Thymus (tissue), 11 donors: ENCODE data around the gene ZMPSTE24. TPM values are rescaled to one million over a fixed set of nuclear protein-coding genes. Genes with fewer than 3 reads are reported as not detected.

Experiments used
- DNase-seq, 9 donors: peaks; one replicate each; pipeline ENCODE4 v3.0.0-alpha.2; 2013; ENCODE audit warnings: low spot score in 9 of 9, low read depth in 6 of 9, missing footprints in 1 of 9
- H3K27ac ChIP-seq, 2 donors: one replicate each; pipeline ENCODE4 v1.5.1; 2013; ENCODE audit warnings: control low read depth in 1 of 2, low read depth in 1 of 2, low read length in 1 of 2, mild to moderate bottlenecking in 1 of 2, moderate library complexity in 1 of 2
- H3K27me3 ChIP-seq, 2 donors: one replicate each; pipeline ENCODE4 v1.5.1; 2013; ENCODE audit warnings: low read length in 1 of 2; ENCODE audit not compliant: control insufficient read depth in 2 of 2, insufficient read depth in 1 of 2
- H3K36me3 ChIP-seq, 2 donors: one replicate each; pipeline ENCODE4 v1.5.1; 2013; ENCODE audit warnings: low read length in 1 of 2, mild to moderate bottlenecking in 1 of 2, moderate library complexity in 1 of 2; ENCODE audit not compliant: control insufficient read depth in 2 of 2, insufficient read depth in 2 of 2
- H3K4me1 ChIP-seq, 2 donors: one replicate each; pipeline ENCODE4 v1.5.1; 2013; ENCODE audit warnings: low read length in 2 of 2; ENCODE audit not compliant: control insufficient read depth in 2 of 2, insufficient read depth in 2 of 2
- H3K4me3 ChIP-seq, 2 donors: one replicate each; pipeline ENCODE4 v1.5.1; 2013; ENCODE audit warnings: low read length in 2 of 2, control low read depth in 1 of 2, mild to moderate bottlenecking in 1 of 2
- H3K9me3 ChIP-seq, 2 donors: one replicate each; pipeline ENCODE4 v1.5.1; 2013; ENCODE audit warnings: low read length in 1 of 2, mild to moderate bottlenecking in 1 of 2; ENCODE audit not compliant: control insufficient read depth in 2 of 2, insufficient read depth in 1 of 2
- WGBS: extraction: QIAGEN DNeasy Blood & Tissue Kit; methylation state at CpG from one replicate; pipeline ENCODE4 v1.1.7; 2013; 5-methylcytosine and 5-hydroxymethylcytosine counted together
- polyA plus RNA-seq: library from polyadenylated mRNA; stranded (reverse); fragments of 200-250 nt; gene quantifications from one replicate; pipeline ENCODE4 v1.2.3, GENCODE V29; 2013
- total RNA-seq: library from RNA; stranded (reverse); fragments of 120-200 nt; gene quantifications from one replicate; pipeline ENCODE4 v1.2.4, GENCODE V29; 2013
- donor health status: healthy.

The ZMPSTE24 gene
- total and polyA plus RNA-seq, 2 donors: 23.4 to 23.7 TPM

- no peaks in the 10 kb centered on the region for H3K36me3 ChIP-seq
- H3K9me3 ChIP-seq: peaks cover 1 to 15% of the 10 kb centered on the region in 2 donors
- peaks cover 20 to 36% of the 10 kb centered on the region in 2 donors for H3K27me3 ChIP-seq
- no peak overlapping the region for H3K27ac ChIP-seq
- DNase-seq: peak in 1 of 9 donors; percentile 28
- WGBS: 45% methylated on average over 10 of the region's 10 CpGs
- peaks cover 11 to 34% of the 10 kb centered on the region in 2 donors for H3K4me1 ChIP-seq
- no peak overlapping the region for H3K4me3 ChIP-seq
Measured at GRCh38 chr1:40312238-40313205, 54.5 kb downstream of the ZMPSTE24 start.

DNA sequence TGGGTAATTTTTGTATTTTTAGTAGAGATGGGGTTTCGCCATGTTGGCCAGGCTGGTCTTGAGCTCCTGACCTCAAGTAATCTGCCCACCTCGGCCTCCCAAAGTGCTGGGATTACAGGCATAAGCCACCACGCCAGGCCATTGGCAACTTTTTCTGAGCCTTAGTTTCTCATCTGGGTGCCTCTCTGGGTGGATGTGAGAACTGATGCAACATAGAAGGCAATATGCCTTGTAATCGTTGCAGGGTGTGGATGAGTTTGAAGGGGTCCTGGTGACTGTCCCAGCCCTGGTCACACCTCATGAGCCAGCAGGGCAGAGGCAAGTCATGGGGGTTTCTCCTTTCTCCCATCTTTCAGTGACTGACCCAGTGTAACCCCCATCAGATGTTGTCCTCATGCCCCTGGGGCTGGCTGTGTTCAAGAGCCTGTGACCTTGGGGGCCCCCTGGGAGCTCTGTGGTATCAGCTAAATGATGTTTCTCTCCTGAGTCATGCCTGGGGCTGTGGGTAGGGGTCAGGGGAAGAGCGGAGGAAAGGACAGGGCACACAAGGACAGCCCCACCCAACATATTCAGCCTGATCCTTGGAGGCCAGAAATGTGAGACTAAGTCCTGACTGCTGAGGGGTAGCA is 55.4 kb downstream of the ZMPSTE24 start:
- no peak overlapping the region for H3K4me3 ChIP-seq
- H3K36me3 ChIP-seq: no peaks in the 10 kb centered on the region
- 96% methylated on average over 5 of the region's 5 CpGs for WGBS
- peaks cover 27 to 45% of the 10 kb centered on the region in 2 donors for H3K27me3 ChIP-seq
- H3K9me3 ChIP-seq: peaks cover 1 to 15% of the 10 kb centered on the region in 2 donors
- DNase-seq: no peak
- H3K4me1 ChIP-seq: peaks cover 11 to 35% of the 10 kb centered on the region in 2 donors
- no peak overlapping the region for H3K27ac ChIP-seq

DNA sequence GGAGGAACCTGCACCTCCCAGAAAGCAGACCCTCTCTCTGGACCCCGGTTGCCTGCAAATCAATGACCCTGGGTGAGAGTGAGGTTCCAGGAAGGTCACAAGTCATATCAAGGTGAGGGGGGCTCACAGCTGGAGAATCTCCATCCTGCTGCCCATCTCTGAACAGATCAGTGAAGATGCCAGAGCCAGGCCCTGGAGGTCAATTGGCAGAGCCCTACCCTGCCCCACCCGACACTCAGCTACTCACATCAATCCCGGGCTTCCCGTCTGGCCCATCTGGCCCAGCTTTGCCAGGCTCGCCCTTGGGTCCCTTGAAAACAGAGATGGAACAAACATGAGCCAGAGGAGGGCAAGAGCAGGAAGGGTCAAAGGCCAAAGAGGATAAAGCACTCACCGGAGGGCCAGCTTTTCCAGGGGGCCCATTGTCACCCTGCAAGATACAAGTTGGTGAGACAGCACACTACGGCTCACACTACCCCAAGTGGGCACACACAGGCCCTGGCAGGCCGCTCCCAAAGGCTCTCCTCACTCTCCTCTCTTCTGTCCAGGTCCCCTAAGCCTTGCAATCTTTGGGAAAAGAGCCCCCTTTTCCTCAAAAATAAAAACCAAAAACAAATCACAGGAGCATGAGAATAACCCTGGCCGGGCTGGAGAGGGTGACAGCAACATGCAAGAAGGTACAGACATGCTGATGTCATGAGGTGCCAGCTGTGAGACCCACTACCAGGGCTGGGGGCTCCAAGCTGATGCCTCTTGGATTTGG is 56.1 kb downstream of the ZMPSTE24 start:
- WGBS: 98% methylated on average over 9 of the region's 9 CpGs
- Histone ChIP-seq H3K36me3 (no peaks in the 10 kb centered on the region), H3K9me3 (peaks cover 1 to 15% of the 10 kb centered on the region in 2 donors), H3K4me1 (peaks cover 11 to 35% of the 10 kb centered on the region in 2 donors), H3K27me3 (peaks cover 28 to 51% of the 10 kb centered on the region in 2 donors), H3K27ac (no peak overlapping the region), H3K4me3 (no peak overlapping the region)
- no peak for DNase-seq

DNA sequence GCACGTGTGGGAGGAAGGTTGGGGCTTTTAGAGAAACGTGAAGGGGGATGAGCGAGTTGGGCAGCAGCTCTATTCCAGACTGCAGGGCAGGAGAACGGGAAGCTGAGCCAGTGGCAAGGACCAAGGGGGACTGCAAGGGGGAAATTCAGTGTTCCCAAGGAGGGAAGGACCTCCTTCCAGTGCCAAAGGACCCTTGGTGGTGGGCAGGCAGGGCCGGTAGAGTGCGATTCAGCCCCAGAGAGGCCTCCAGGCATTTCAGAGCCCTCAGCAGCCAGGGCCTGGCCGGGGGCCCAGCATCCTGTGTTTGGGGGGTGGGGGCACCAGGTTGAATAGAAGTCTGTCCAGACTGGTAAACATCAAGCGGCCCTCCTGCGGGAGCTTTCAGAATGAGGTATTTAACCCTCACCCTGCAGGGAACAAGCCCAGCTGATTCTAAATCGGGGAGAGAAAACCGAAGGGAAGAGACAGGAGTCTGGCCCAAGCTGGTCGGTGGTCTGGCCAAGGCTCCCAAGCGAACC is 56.7 kb downstream of the ZMPSTE24 start:
- H3K4me1 ChIP-seq: peaks cover 11 to 35% of the 10 kb centered on the region in 2 donors
- no peak overlapping the region for H3K27ac ChIP-seq
- peaks cover 1 to 15% of the 10 kb centered on the region in 2 donors for H3K9me3 ChIP-seq
- no peaks in the 10 kb centered on the region for H3K36me3 ChIP-seq
- 63% methylated on average over 13 of the region's 13 CpGs for WGBS
- peak in 1 of 9 donors; percentile 3 for DNase-seq
- peaks cover 28 to 58% of the 10 kb centered on the region in 2 donors for H3K27me3 ChIP-seq
- H3K4me3 ChIP-seq: peak overlapping the region; percentile 59 to 60

- WGBS: 2% methylated on average over 42 of the region's 42 CpGs
- Histone ChIP-seq H3K27ac (peak overlapping the region in 1 of 2 donors; percentile 61), H3K9me3 (peaks cover 1 to 15% of the 10 kb centered on the region in 2 donors), H3K4me1 (peaks cover 11 to 35% of the 10 kb centered on the region in 2 donors), H3K4me3 (peak overlapping the region; percentile 59 to 60), H3K36me3 (no peaks in the 10 kb centered on the region), H3K27me3 (peaks cover 28 to 60% of the 10 kb centered on the region in 2 donors)
- peak; percentile 54 to 94 (median 80) for DNase-seq
Measured at GRCh38 chr1:40315239-40315794, 57.3 kb downstream of the ZMPSTE24 start.

- H3K36me3 ChIP-seq: no peaks in the 10 kb centered on the region
- peaks cover 11 to 35% of the 10 kb centered on the region in 2 donors for H3K4me1 ChIP-seq
- peak in 3 of 9 donors; percentile 32 to 52 (median 40) for DNase-seq
- peak overlapping the region; percentile 59 to 60 for H3K4me3 ChIP-seq
- peaks cover 1 to 15% of the 10 kb centered on the region in 2 donors for H3K9me3 ChIP-seq
- peaks cover 28 to 62% of the 10 kb centered on the region in 2 donors for H3K27me3 ChIP-seq
- 7% methylated on average over 41 of the region's 41 CpGs for WGBS
- no peak overlapping the region for H3K27ac ChIP-seq
Measured at GRCh38 chr1:40315795-40316594, 58.0 kb downstream of the ZMPSTE24 start.

- WGBS: 2% methylated on average over 84 of the region's 84 CpGs
- H3K27ac ChIP-seq: no peak within 1 kb of the TSS
- peaks cover 28 to 62% of the 10 kb centered on the region in 2 donors for H3K27me3 ChIP-seq
Measured at GRCh38 chr1:40316595-40317393, 58.8 kb downstream of the ZMPSTE24 start, which contains the start of gene COL9A2. TSS of gene COL9A2 (minus strand) at chr1:40317286. CDS start at chr1:40317197, 89 bp downstream.

More at GRCh38 chr1:40316595-40317393, 58.8 kb downstream of the ZMPSTE24 start, which contains the start of gene COL9A2:
- Histone ChIP-seq H3K4me1 (peaks cover 11 to 35% of the 10 kb centered on the region in 2 donors), H3K9me3 (peaks cover 1 to 15% of the 10 kb centered on the region in 2 donors), H3K4me3 (peak within 1 kb of the TSS; percentile 59 to 60), H3K36me3 (no peaks in the 10 kb centered on the region)
- DNase-seq: peak in 5 of 9 donors; percentile 35 to 69 (median 49)
